ENCODE results near the gene NUMBL. TPM values are rescaled to one million over a fixed set of nuclear protein-coding genes. Genes with fewer than 3 reads are reported as not detected.

Gene NUMBL
- polyA plus RNA-seq (2013): 20.5 and 21.5 TPM in 2 replicates

GRCh38 chr19:40690050-40690692, at the start of gene NUMBL:
Gene NUMBL (minus strand): TSS chr19:40690651. CDS start chr19:40690483, 168 bp downstream.
- peak within 1 kb of the TSS; percentile 43 for H3K14ac ChIP-seq (ENCODE audit: low read length)
- peak in 1 of 2 donors; percentile 81 for DNase-seq
- peaks cover 12 to 19% of the 10 kb centered on the region in 2 experiments for H3K4me1 ChIP-seq (ENCODE audit: control insufficient read depth in 1 of 2, insufficient read depth in 2 of 2, low read length in 2 of 2)
- peak within 1 kb of the TSS; percentile 83 for H4K91ac ChIP-seq (ENCODE audit: low read depth, low read length)
- WGBS (ENCODE audit: extremely low coverage, insufficient coverage, insufficient read length): no CpG with 5 or more reads among the region's 50 CpGs
- H2BK5ac ChIP-seq (ENCODE audit: low read depth, low read length, poor library complexity): no peak within 1 kb of the TSS
- H2AFZ ChIP-seq (ENCODE audit: insufficient read depth, low read length, poor library complexity): peak within 1 kb of the TSS; percentile 85
- H2BK12ac ChIP-seq (ENCODE audit: low read length): no peak within 1 kb of the TSS
- peak within 1 kb of the TSS; percentile 27 for H2BK120ac ChIP-seq (ENCODE audit: insufficient read depth, low read length, poor library complexity)
- H3K9ac ChIP-seq (ENCODE audit: low read length): peak within 1 kb of the TSS; percentile 80
- H2AK5ac ChIP-seq (ENCODE audit: low read length): peak within 1 kb of the TSS; percentile 62
- H3K79me2 ChIP-seq (ENCODE audit: control insufficient read depth, insufficient read depth, low read length, poor library complexity): peaks cover 4% of the 10 kb centered on the region
- H3K18ac ChIP-seq (ENCODE audit: low read length): peak within 1 kb of the TSS; percentile 81
- peak within 1 kb of the TSS; percentile 10 for H3K4ac ChIP-seq (ENCODE audit: low read depth, low read length)
- H3K9me3 ChIP-seq (ENCODE audit: insufficient read depth, low read depth, low read length): no peaks in the 10 kb centered on the region
- peak within 1 kb of the TSS; percentile 88 for H4K8ac ChIP-seq (ENCODE audit: low read depth, low read length)
- peak within 1 kb of the TSS; percentile 81 for H3K4me2 ChIP-seq (ENCODE audit: low read length)
- peak within 1 kb of the TSS; percentile 82 for H4K12ac ChIP-seq (ENCODE audit: low read depth, low read length)
- no peaks in the 10 kb centered on the region for H3K27me3 ChIP-seq (ENCODE audit: insufficient read depth, low read length)
- peaks cover 9% of the 10 kb centered on the region for H3K79me1 ChIP-seq (ENCODE audit: low read length)
- peak within 1 kb of the TSS; percentile 55 for H3K27ac ChIP-seq (ENCODE audit: low read depth, low read length)
- peaks cover 31 to 45% of the 10 kb centered on the region in 2 experiments for H3K36me3 ChIP-seq (ENCODE audit: control insufficient read depth in 1 of 2, insufficient read depth in 2 of 2, low read length in 2 of 2)
- peak within 1 kb of the TSS; percentile 80 for H3K4me3 ChIP-seq (ENCODE audit: low read depth, low read length)
- H3K23ac ChIP-seq (ENCODE audit: low read length): no peak within 1 kb of the TSS

DNA sequence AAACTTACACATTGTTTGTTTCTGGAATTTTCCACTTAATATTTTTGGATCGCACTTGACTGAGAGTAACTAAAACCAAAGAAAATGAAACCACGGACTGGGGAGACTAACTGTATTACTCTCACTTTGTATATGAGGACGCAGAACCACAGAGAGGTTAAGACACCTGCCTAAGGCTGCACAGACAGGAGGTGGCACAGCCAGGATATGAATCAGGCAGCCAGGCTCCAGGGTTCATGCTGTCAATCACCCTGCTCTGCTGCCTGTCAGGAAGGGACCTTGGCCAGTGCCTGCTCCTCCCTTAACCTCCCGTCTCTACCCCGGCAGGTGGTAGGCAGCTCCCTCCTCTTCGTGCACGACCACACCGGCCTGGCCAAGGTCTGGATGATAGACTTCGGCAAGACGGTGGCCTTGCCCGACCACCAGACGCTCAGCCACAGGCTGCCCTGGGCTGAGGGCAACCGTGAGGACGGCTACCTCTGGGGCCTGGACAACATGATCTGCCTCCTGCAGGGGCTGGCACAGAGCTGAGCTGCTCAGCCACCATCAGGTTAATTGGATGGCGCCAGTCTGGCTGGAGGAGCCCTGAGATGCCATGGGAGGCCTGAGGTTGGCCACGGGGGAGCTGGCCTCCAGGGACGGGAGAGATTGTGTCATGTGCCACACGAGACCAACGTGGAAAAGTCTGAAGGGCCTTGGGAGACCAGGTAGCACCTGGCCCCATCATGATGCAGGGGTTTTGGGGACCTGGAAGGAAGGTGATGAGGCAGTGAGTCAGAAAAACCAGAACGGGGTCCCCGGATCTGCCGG, 48.8 kb upstream of the NUMBL start:
- H3K4me1 ChIP-seq (ENCODE audit: control insufficient read depth in 1 of 2, insufficient read depth in 2 of 2, low read length in 2 of 2): peaks cover 2 to 3% of the 10 kb centered on the region in 2 experiments
- no peak overlapping the region for H2AFZ ChIP-seq (ENCODE audit: insufficient read depth, low read length, poor library complexity)
- H3K79me2 ChIP-seq (ENCODE audit: control insufficient read depth, insufficient read depth, low read length, poor library complexity): no peaks in the 10 kb centered on the region
- H3K14ac ChIP-seq (ENCODE audit: low read length): no peak overlapping the region
- H3K27ac ChIP-seq (ENCODE audit: low read depth, low read length): no peak overlapping the region
- no peak overlapping the region for H4K91ac ChIP-seq (ENCODE audit: low read depth, low read length)
- H4K12ac ChIP-seq (ENCODE audit: low read depth, low read length): no peak overlapping the region
- WGBS (ENCODE audit: extremely low coverage, insufficient coverage, insufficient read length): no CpG with 5 or more reads among the region's 22 CpGs
- H3K79me1 ChIP-seq (ENCODE audit: low read length): no peaks in the 10 kb centered on the region
- no peak overlapping the region for H2BK5ac ChIP-seq (ENCODE audit: low read depth, low read length, poor library complexity)
- H2BK120ac ChIP-seq (ENCODE audit: insufficient read depth, low read length, poor library complexity): no peak overlapping the region
- no peak overlapping the region for H3K23ac ChIP-seq (ENCODE audit: low read length)
- H3K9ac ChIP-seq (ENCODE audit: low read length): no peak overlapping the region
- no peaks in the 10 kb centered on the region for H3K9me3 ChIP-seq (ENCODE audit: insufficient read depth, low read depth, low read length)
- H3K4ac ChIP-seq (ENCODE audit: low read depth, low read length): no peak overlapping the region
- no peak overlapping the region for H3K4me3 ChIP-seq (ENCODE audit: low read depth, low read length)
- DNase-seq: no peak
- H2AK5ac ChIP-seq (ENCODE audit: low read length): no peak overlapping the region
- peaks cover 52 to 56% of the 10 kb centered on the region in 2 experiments for H3K36me3 ChIP-seq (ENCODE audit: control insufficient read depth in 1 of 2, insufficient read depth in 2 of 2, low read length in 2 of 2)
- no peak overlapping the region for H3K18ac ChIP-seq (ENCODE audit: low read length)
- H2BK12ac ChIP-seq (ENCODE audit: low read length): no peak overlapping the region
- H3K27me3 ChIP-seq (ENCODE audit: insufficient read depth, low read length): no peaks in the 10 kb centered on the region
- H3K4me2 ChIP-seq (ENCODE audit: low read length): no peak overlapping the region
- no peak overlapping the region for H4K8ac ChIP-seq (ENCODE audit: low read depth, low read length)

GRCh38 chr19:40737102-40737644, 46.7 kb upstream of the NUMBL start:
- Histone ChIP-seq H3K4me2 (ENCODE audit: low read length) (no peak overlapping the region), H3K27ac (ENCODE audit: low read depth, low read length) (no peak overlapping the region), H3K27me3 (ENCODE audit: insufficient read depth, low read length) (no peaks in the 10 kb centered on the region), H3K9ac (ENCODE audit: low read length) (no peak overlapping the region), H3K9me3 (ENCODE audit: insufficient read depth, low read depth, low read length) (no peaks in the 10 kb centered on the region), H3K23ac (ENCODE audit: low read length) (no peak overlapping the region), H2BK5ac (ENCODE audit: low read depth, low read length, poor library complexity) (no peak overlapping the region), H2BK120ac (ENCODE audit: insufficient read depth, low read length, poor library complexity) (no peak overlapping the region), H2BK12ac (ENCODE audit: low read length) (no peak overlapping the region), H3K4me1 (ENCODE audit: control insufficient read depth in 1 of 2, insufficient read depth in 2 of 2, low read length in 2 of 2) (no peaks in the 10 kb centered on the region), H3K18ac (ENCODE audit: low read length) (no peak overlapping the region), H2AK5ac (ENCODE audit: low read length) (no peak overlapping the region), H3K4me3 (ENCODE audit: low read depth, low read length) (no peak overlapping the region), H2AFZ (ENCODE audit: insufficient read depth, low read length, poor library complexity) (no peak overlapping the region), H3K36me3 (ENCODE audit: control insufficient read depth in 1 of 2, insufficient read depth in 2 of 2, low read length in 2 of 2) (peaks cover 62 to 73% of the 10 kb centered on the region in 2 experiments), H3K79me1 (ENCODE audit: low read length) (no peaks in the 10 kb centered on the region), H4K8ac (ENCODE audit: low read depth, low read length) (no peak overlapping the region), H3K79me2 (ENCODE audit: control insufficient read depth, insufficient read depth, low read length, poor library complexity) (no peaks in the 10 kb centered on the region), H4K91ac (ENCODE audit: low read depth, low read length) (no peak overlapping the region), H3K14ac (ENCODE audit: low read length) (no peak overlapping the region), H3K4ac (ENCODE audit: low read depth, low read length) (no peak overlapping the region), H4K12ac (ENCODE audit: low read depth, low read length) (no peak overlapping the region)
- WGBS (ENCODE audit: extremely low coverage, insufficient coverage, insufficient read length): no CpG with 5 or more reads among the region's 9 CpGs
- no peak for DNase-seq

- Histone ChIP-seq H3K14ac (ENCODE audit: low read length) (no peak overlapping the region), H3K9me3 (ENCODE audit: insufficient read depth, low read depth, low read length) (no peaks in the 10 kb centered on the region), H3K79me1 (ENCODE audit: low read length) (no peaks in the 10 kb centered on the region), H3K4me2 (ENCODE audit: low read length) (no peak overlapping the region), H3K27me3 (ENCODE audit: insufficient read depth, low read length) (no peaks in the 10 kb centered on the region), H2BK12ac (ENCODE audit: low read length) (no peak overlapping the region), H2AK5ac (ENCODE audit: low read length) (no peak overlapping the region), H3K27ac (ENCODE audit: low read depth, low read length) (no peak overlapping the region), H4K8ac (ENCODE audit: low read depth, low read length) (no peak overlapping the region), H2BK5ac (ENCODE audit: low read depth, low read length, poor library complexity) (no peak overlapping the region), H3K4ac (ENCODE audit: low read depth, low read length) (no peak overlapping the region), H4K91ac (ENCODE audit: low read depth, low read length) (no peak overlapping the region), H3K18ac (ENCODE audit: low read length) (no peak overlapping the region), H4K12ac (ENCODE audit: low read depth, low read length) (no peak overlapping the region), H3K36me3 (ENCODE audit: control insufficient read depth in 1 of 2, insufficient read depth in 2 of 2, low read length in 2 of 2) (peaks cover 66 to 78% of the 10 kb centered on the region in 2 experiments), H3K4me1 (ENCODE audit: control insufficient read depth in 1 of 2, insufficient read depth in 2 of 2, low read length in 2 of 2) (no peaks in the 10 kb centered on the region), H3K23ac (ENCODE audit: low read length) (no peak overlapping the region), H3K4me3 (ENCODE audit: low read depth, low read length) (no peak overlapping the region), H3K79me2 (ENCODE audit: control insufficient read depth, insufficient read depth, low read length, poor library complexity) (no peaks in the 10 kb centered on the region), H2BK120ac (ENCODE audit: insufficient read depth, low read length, poor library complexity) (no peak overlapping the region), H3K9ac (ENCODE audit: low read length) (no peak overlapping the region), H2AFZ (ENCODE audit: insufficient read depth, low read length, poor library complexity) (no peak overlapping the region)
- no peak for DNase-seq
- no CpG with 5 or more reads among the region's 9 CpGs for WGBS (ENCODE audit: extremely low coverage, insufficient coverage, insufficient read length)
These were observed 46.2 kb upstream of the NUMBL start for GRCh38 chr19:40736661-40737060.

All from trophoblast cell (in vitro differentiated cells and primary cell).